GM21737 (cell line): Measurements from ENCODE around the gene AGAP6.
"Not testable (repeated sequence)": the region's sequence is repeated elsewhere in the genome, so short reads cannot be mapped to it uniquely, and the experiment has no call there.

Experiments
- ATAC-seq: cut with Tn5 transposase; IDR thresholded peaks from one replicate; pipeline ENCODE4 v1.9.1; 2021; ENCODE audit warnings: mild to moderate bottlenecking, moderate library complexity; ENCODE audit not compliant: unreplicated experiment

AGAP6 gene

DNA sequence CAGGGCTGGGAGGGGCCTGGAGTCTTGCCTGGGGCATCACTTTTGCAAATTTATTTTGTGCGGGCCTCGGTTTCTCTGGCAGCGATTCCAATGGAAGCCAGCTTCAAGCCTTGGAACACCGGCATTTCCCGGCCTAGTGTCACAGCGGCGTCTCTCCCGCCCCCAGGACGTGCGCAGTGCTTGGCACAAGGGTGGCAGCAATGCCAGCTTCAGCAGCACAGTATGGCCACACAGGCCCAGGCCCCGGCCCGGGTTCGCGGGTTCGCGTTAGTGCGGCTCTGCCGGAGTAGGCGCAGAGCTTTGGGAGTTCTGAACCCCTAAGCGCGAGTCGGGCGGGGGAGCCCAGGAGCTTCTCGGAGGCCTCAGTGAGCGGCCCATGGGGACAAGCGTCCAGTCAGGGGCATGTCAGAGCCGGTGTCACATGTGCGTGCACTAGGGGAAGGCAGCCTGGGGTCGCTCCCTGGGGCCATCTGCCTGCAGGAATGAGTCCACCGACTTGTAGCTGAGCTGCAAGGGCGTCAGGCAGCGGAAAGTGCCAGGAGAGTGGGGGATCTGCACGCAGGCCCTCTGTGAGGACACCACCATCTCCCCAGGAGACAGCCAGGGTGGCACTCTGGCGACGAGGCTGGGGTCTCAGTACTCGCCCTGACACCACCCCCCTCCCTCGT, 36.6 kb downstream of the AGAP6 start:
- not testable (repeated sequence) for ATAC-seq

DNA sequence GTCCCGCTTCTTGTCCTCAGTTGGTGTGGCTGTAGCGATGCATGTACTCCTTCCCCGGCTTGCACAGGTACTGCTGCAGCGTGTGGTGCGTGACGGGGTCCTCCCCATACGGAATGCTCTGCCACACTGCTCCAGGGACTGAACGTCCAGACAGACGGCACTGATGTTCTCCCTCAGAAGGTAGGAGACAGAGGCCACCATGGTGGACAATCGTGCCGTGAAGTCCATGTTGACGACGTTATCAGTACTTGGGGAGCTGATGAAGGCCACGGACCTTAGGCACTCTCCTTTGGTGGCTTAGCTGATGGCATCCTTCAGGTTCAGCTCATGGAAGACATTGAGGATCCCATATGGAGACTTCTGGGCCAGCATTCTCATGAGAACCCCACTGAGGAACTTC, 37.4 kb downstream of the AGAP6 start:
- no peak for ATAC-seq

DNA sequence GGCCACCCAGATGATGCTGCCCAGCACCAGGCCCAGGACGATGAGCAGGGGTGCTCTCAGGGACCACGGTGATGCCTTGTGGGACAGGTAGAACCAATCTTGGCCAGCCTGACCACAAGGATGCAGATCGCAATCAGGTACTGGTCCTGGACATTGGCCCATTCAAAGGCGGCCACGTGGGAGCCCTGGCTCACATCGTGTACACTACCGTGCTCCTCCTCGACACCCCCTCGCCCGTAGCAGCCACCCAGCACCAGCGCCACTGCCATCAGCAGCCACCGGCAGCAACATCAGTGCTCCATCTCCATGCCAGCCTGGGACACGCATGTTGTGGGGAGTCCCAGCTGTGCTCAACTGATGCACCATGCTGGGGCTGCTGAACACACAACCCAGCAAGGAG, 39.0 kb downstream of the AGAP6 start:
- no peak for ATAC-seq

DNA sequence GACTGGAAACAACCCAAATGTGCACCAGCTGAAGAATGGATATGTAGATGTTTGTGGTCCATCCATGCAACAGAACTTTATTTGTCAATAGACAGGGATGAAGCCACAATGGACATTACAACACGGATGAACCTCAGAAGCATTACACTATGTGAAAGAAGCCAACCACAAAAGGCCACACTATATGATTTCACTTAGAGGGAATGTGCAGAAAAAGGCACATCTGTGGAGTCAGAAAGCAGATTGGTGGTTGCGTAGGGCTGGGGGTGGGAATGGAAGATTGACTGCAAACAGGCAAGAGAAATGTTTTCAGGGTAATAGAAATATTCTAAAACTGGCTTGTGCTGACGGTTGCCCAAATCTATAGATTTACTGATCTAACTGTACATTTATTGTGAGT, 45.3 kb downstream of the AGAP6 start:
- ATAC-seq, result no peak

DNA sequence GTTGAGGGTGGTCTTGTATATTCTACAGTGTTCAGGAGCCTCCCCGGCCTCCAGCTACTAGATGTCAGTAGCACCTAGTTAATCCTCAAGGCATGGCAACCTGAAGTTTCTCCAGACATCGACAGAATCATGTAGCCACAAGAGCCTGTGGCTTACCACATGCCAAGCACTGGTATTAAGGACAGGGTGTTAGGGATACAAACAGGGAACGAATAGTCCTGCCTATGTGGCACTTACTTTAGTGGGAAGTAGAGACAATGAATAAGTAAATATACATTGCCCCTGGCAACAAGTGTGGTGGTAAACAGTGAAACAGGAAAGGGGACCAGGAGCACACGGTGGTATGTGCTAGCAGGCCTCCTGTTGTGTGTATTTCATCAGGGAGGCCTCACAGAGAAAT, 47.1 kb downstream of the AGAP6 start:
- ATAC-seq, result not testable (repeated sequence)

DNA sequence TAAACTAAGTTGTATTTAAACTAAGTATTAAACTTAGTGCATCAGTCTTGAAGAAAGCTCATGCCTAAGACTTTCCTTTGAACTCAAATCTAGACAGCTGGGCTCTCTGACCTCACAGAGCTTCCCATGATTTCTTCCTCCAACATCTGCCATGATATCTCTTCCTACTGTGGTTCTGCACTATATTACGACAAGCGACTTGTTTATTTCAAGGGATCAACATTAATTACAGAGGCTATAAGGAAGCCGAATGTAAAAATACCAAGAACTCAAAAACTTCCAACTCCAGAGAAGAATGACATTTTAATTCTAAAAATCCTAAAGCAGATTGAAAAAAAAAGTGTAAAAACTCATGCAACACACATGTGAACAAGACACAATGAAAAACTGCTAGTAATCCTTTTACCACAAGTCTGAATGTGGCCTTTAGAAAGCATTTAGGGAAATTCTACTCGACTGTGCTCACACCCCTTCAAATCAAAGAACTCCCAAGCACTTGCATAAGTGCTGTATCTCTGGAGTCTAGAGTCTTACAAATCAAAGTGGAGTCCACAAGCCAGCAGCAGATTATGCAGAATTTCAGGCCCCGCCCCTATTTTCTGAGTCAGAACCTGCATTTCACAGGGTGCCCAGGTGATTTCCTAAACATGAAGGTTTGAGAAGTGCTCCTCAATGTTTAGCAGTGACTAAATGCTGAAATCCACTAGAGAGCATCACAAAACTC, 56.9 kb downstream of the AGAP6 start:
- ATAC-seq, result no peak

DNA sequence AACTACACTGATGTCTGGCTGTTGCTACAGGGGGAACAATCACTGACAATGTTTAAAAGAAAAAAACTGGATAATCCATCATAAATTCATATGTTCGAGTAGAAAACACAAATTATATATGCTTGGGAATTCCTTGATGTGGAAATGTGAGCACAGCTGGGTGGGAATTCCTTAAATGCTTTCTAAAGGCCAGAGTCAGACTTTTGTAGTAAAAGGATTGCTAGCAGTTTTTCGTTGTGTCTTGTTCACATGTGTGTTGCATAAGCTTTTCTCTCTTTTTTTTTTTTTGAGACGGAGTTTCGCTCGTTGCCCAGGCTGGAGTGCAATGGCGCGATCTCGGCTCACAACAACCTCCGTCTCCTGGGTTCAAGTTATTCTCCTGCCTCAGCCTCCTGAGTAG, 58.3 kb downstream of the AGAP6 start:
- not testable (repeated sequence) for ATAC-seq

DNA sequence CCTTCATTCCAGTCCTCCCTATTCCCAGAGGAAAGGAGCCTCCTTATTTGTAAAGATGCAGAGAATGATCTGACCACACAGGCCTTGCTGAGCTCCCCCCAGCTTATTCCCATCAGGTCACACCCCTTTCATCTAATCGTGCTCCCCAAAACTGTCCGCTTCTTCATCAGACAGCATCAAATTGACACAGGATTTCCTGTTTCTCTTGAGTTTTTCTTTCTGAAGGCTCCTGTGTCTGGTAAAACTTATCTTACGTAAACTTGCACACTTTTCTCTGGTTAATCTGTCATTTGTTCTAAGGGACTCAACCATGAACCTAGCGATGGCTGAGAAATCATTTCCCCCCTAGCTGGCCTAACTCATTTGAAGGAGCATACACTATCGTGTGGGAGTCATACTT, 59.4 kb downstream of the AGAP6 start:
- ATAC-seq, result not testable (repeated sequence)

DNA sequence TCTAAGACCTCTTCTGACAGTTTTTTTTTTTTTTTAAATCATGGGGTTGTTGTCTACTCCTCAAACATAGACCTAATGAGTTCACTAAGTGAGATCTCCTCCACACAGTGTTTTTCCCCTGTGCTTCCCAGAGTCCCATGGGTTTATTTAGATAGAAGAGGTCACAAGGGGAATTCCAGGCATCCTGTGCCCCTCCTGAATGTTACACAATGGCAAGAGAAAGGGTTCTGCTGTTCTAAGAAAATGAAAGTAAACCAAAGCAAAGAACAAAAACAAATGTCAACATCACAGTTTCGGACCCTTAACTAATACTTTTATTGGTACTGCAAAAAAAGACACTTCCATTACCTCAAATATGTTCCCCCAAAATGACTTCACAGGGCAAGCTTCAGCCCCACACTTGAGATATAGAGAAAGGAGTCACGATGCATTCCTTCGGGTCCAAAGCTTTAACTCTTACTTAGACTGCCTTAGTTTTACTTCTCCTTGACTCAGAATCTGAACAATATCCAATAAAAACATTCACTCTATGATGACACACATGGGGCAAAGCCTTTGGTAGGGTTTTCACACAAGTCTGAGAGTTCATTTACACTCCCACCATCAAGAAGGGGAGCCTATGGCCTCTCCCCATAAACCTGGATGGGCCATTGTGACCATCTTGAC, 63.9 kb downstream of the AGAP6 start:
- ATAC-seq, result not testable (repeated sequence)

DNA sequence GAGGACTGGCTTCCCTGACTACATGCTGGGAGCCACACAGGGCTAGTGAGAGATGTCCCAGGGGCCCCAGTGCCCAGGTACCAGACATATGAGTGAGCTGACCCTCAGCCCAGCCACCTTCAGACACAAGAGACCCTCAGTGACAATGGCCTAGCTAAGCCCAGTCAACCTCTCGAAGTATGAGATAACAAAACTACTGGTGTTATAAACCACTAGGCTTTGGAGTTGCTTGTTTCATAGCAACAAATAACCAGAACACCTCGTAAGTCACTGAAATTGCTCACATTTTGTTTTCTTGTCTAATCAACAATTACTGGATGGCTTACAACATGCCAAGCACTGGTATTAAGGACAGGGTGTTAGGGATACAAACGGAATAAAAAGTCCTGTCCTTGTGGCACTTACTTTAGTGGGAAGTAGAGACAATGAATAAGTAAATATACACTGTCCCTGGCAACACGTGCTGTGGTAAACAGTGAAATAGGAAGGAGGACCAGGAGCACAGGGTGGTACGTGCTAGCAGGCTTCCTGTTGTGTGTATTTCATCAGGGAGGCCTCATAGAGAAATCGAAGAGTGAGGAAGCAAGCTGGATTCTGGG, 64.7 kb downstream of the AGAP6 start:
- not testable (repeated sequence) for ATAC-seq

DNA sequence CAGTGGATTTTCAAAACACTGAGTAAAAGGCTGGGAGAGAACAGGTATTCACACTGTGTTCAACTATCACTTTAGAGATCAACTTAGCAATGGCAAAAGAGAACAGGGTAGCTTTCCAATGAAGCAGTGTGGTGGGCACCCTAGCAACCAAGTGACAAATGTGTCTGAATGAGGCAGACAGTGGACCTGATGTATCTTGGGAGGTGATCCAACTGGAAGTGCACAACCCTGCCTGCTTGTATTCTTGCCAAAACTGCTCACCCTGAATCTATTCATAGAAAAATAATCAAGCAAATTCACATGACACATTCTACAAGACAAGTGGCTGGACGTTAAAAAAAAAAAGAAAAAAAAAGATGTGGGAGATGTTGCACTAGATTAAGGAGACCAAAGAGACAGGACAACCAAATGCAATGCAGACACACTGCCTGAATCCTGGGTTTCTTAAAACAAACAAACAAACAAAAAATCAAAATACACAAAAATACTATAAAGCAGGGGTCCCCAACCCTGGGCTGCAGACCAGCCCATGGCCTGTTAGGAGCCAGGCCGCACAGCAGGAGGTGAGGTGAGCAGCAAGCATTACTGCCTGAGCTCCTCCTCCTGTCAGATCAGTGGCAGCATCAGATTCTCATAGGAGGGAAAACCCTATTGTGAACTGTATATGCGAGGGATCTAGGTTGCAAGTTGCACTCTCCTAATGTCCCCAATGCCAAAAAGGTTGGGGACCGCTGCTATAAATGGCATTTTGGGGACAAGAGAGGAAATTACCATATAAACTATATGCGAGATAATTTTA, 67.5 kb downstream of the AGAP6 start:
- ATAC-seq, result not testable (repeated sequence)

DNA sequence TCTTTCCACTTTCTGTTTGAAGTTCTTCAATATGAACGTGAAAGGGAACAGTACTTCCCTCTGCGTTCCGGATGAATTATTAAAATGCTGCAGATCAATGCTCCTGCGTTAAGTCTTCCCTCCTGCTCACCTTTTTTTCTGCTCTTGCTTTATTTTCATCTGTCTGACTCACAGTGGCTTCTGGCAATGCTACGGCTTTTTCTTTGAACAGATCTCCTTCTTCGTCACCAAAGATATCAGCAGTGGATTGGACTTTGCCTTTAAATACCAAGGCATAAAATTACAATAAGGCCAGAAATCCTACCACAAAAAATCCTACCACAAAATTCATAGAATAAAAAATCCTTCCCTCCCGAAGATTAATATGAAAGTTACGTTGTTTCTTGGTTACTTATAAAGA, 68.4 kb downstream of the AGAP6 start:
- not testable (repeated sequence) for ATAC-seq

DNA sequence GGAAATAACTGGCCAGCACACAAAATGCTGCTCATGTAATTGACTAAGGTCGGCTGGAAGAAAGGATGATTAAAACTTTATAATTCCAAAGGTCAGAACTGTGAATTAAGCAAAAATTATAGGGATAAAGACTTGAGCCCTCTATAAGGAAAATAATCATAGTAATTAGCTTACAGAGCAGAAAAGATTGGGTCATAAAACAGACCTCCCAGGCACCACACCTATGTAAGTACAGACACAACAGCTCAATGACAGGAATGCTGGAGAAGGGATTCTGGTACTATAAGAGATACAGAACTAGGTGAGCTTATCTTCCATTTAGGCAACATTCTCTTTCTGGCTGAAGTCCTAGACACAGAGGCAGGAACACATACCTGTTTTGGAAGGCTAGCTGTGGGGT, 70.5 kb downstream of the AGAP6 start:
- ATAC-seq, result not testable (repeated sequence)

DNA sequence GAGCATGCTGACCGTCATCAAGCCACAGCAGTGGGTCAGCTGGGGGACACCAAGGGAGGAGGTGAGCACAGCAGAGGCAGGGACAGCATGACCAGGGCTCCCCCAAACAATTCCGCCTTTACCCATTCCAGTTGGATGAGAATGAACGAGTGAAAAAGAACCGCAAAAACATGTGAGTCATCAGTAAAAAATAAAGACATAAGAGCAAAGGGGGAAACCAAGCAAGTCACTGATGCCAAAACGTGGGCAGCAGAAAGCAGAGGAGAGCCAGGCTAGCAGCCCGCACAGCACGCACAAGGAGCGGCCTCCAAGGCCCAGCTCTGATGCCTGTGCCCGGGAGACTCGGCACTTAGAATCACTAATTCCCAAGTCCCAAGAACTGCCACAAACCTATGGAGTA, 71.7 kb downstream of the AGAP6 start:
- ATAC-seq, result not testable (repeated sequence)
